ENCODE data around the gene UBD.

GRCh38 chr6:29597184-29597583 lies 37.7 kb upstream of the UBD start:
- TF ChIP-seq CTCF (IDR thresholded peaks at IDR 0.05; ENCODE audit: low read length) (no peak), EZH2 (IDR thresholded peaks at IDR 0.05; ENCODE audit: borderline replicate concordance, low read length) (no peak)

Data from OCI-LY1 (cell line).